ENCODE measurements around the gene SLC4A2.

The SLC4A2 gene

DNA sequence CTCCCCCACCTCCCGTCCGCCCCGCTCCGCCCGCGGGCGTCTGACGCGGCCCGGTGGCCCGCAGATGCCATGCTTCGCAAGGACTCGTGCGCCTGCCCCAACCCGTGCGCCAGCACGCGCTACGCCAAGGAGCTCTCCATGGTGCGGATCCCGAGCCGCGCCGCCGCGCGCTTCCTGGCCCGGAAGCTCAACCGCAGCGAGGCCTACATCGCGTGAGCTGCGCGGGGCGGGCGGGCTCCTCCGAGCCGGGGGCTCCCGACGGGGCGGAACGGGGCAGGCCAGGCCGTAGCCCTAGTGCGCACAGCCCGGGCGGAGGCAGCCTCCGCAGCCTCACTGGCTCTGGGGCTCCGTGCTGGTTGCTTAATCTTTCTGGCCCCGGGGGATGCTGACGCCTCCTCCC is 8.3 kb upstream of the SLC4A2 start:
- peaks cover 8% of the 10 kb centered on the region for H3K4me1 ChIP-seq (ENCODE audit: insufficient read depth, insufficient read length)
- peaks cover 29% of the 10 kb centered on the region for H3K27me3 ChIP-seq (ENCODE audit: insufficient read depth, insufficient read length)
- no peak for TF ChIP-seq ZNF274 (IDR thresholded peaks at IDR 0.05; ENCODE audit: low read depth, low read length)
- no peak for TF ChIP-seq SUZ12 (IDR thresholded peaks at IDR 0.05; ENCODE audit: extremely low read depth, insufficient read depth, insufficient read length)
- no peak for TF ChIP-seq YY1 (IDR thresholded peaks at IDR 0.05; ENCODE audit: insufficient read depth, insufficient read length)
- DNase-seq (ENCODE audit: low read depth, low spot score) = peak; percentile 83
- H3K9ac ChIP-seq (ENCODE audit: insufficient read length, low read depth) = peak overlapping the region; percentile 21
- H3K9me3 ChIP-seq (ENCODE audit: insufficient read depth, low read length) = no peaks in the 10 kb centered on the region
- peaks cover 11% of the 10 kb centered on the region for H3K36me3 ChIP-seq (ENCODE audit: insufficient read depth, insufficient read length, low read length)
- no peak overlapping the region for H3K4me3 ChIP-seq (ENCODE audit: insufficient read length, low read depth)

DNA sequence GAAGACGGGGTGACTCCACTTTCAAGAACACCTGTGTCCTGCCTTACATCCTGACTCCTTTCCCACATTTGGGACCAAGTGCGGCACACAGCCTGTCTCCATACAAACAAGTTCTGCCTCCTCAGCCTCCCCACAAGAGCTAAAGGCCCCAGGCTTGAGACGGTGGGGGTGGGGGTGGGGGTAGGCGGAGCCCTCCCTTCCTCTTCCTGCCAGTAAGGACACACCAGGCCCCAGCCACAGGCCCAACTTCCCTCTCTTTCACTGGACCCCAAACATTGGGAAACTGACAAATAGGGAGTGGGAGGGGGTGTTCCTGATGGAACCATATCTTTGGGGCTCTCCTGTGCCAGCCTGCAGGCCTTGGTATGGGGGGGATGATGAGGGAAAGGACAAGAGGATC is 6.3 kb upstream of the SLC4A2 start:
- no peak overlapping the region for H3K9ac ChIP-seq (ENCODE audit: insufficient read length, low read depth)
- TF ChIP-seq SUZ12 (IDR thresholded peaks at IDR 0.05; ENCODE audit: extremely low read depth, insufficient read depth, insufficient read length) = no peak
- no peak for TF ChIP-seq YY1 (IDR thresholded peaks at IDR 0.05; ENCODE audit: insufficient read depth, insufficient read length)
- TF ChIP-seq ZNF274 (IDR thresholded peaks at IDR 0.05; ENCODE audit: low read depth, low read length) = no peak
- peaks cover 15% of the 10 kb centered on the region for H3K4me1 ChIP-seq (ENCODE audit: insufficient read depth, insufficient read length)
- H3K4me3 ChIP-seq (ENCODE audit: insufficient read length, low read depth) = no peak overlapping the region
- H3K9me3 ChIP-seq (ENCODE audit: insufficient read depth, low read length) = no peaks in the 10 kb centered on the region
- H3K27me3 ChIP-seq (ENCODE audit: insufficient read depth, insufficient read length) = peaks cover 34% of the 10 kb centered on the region
- peaks cover 5% of the 10 kb centered on the region for H3K36me3 ChIP-seq (ENCODE audit: insufficient read depth, insufficient read length, low read length)
- DNase-seq (ENCODE audit: low read depth, low spot score) = no peak

GRCh38 chr7:151053751-151054150 is 5.6 kb upstream of the SLC4A2 start:
- TF ChIP-seq YY1 (IDR thresholded peaks at IDR 0.05; ENCODE audit: insufficient read depth, insufficient read length) = no peak
- no peak for TF ChIP-seq SUZ12 (IDR thresholded peaks at IDR 0.05; ENCODE audit: extremely low read depth, insufficient read depth, insufficient read length)
- TF ChIP-seq ZNF274 (IDR thresholded peaks at IDR 0.05; ENCODE audit: low read depth, low read length) = no peak
- H3K27me3 ChIP-seq (ENCODE audit: insufficient read depth, insufficient read length) = peaks cover 34% of the 10 kb centered on the region
- H3K36me3 ChIP-seq (ENCODE audit: insufficient read depth, insufficient read length, low read length) = peaks cover 5% of the 10 kb centered on the region
- H3K4me1 ChIP-seq (ENCODE audit: insufficient read depth, insufficient read length) = peaks cover 15% of the 10 kb centered on the region
- no peak overlapping the region for H3K4me3 ChIP-seq (ENCODE audit: insufficient read length, low read depth)
- H3K9me3 ChIP-seq (ENCODE audit: insufficient read depth, low read length) = no peaks in the 10 kb centered on the region
- no peak overlapping the region for H3K9ac ChIP-seq (ENCODE audit: insufficient read length, low read depth)
- DNase-seq (ENCODE audit: low read depth, low spot score) = no peak

GRCh38 chr7:151056283-151056665 is 3.1 kb upstream of the SLC4A2 start:
- Histone ChIP-seq H3K4me3 (ENCODE audit: insufficient read length, low read depth) (peak overlapping the region; percentile 15), H3K9ac (ENCODE audit: insufficient read length, low read depth) (no peak overlapping the region), H3K4me1 (ENCODE audit: insufficient read depth, insufficient read length) (peaks cover 12% of the 10 kb centered on the region), H3K27me3 (ENCODE audit: insufficient read depth, insufficient read length) (peaks cover 19% of the 10 kb centered on the region), H3K36me3 (ENCODE audit: insufficient read depth, insufficient read length, low read length) (peaks cover 5% of the 10 kb centered on the region), H3K9me3 (ENCODE audit: insufficient read depth, low read length) (no peaks in the 10 kb centered on the region)
- DNase-seq (ENCODE audit: low read depth, low spot score) = no peak
- TF ChIP-seq YY1 (IDR thresholded peaks at IDR 0.05; ENCODE audit: insufficient read depth, insufficient read length) = no peak
- TF ChIP-seq ZNF274 (IDR thresholded peaks at IDR 0.05; ENCODE audit: low read depth, low read length) = no peak
- no peak for TF ChIP-seq SUZ12 (IDR thresholded peaks at IDR 0.05; ENCODE audit: extremely low read depth, insufficient read depth, insufficient read length)

DNA sequence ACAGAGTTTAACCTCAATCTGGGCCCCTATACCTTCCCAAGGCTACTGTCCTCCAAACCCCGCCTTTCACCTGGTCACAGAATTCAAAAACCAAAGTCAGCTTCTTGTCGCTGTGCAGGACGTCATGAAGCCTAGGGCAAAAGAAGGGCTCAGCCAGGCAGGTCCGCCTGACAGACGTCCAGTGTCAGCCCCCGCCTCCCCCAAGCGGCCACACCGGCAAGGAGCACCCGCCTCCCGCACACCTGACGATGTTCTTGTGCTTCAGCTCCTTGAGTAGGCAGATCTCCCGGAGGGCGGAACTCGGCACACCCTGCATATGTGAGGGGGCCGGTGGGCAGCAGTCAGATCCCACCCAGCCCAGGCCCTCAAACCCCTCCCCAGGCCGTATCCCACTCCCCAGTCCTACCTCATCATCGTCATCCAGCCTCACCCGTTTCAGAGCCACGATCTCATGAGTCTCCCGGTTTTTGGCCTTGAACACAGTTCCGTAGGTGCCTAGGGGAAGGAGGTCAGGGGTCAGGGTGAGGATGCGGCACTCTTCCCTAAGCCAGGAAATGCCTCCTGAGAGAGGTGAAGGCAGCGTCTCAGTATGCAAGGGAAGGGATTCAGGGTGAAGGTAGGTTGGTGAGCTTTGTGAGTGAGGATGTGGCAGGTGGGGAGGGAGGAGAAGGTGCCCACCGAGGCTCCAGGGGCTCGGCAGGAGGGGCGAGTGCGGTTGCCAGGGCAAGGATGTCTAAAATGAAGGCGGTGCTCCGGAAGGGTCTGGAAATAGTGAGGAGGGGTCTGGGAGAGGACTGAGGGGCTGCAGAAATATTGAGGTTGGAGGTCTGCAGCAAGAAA is 2.5 kb upstream of the SLC4A2 start:
- Histone ChIP-seq H3K9ac (ENCODE audit: insufficient read length, low read depth) (peak overlapping the region; percentile 89), H3K4me3 (ENCODE audit: insufficient read length, low read depth) (peak overlapping the region; percentile 78), H3K4me1 (ENCODE audit: insufficient read depth, insufficient read length) (peaks cover 12% of the 10 kb centered on the region), H3K36me3 (ENCODE audit: insufficient read depth, insufficient read length, low read length) (peaks cover 5% of the 10 kb centered on the region), H3K9me3 (ENCODE audit: insufficient read depth, low read length) (no peaks in the 10 kb centered on the region), H3K27me3 (ENCODE audit: insufficient read depth, insufficient read length) (peaks cover 15% of the 10 kb centered on the region)
- TF ChIP-seq YY1 (IDR thresholded peaks at IDR 0.05; ENCODE audit: insufficient read depth, insufficient read length) = no peak
- no peak for TF ChIP-seq SUZ12 (IDR thresholded peaks at IDR 0.05; ENCODE audit: extremely low read depth, insufficient read depth, insufficient read length)
- no peak for TF ChIP-seq ZNF274 (IDR thresholded peaks at IDR 0.05; ENCODE audit: low read depth, low read length)
- DNase-seq (ENCODE audit: low read depth, low spot score) = no peak

DNA sequence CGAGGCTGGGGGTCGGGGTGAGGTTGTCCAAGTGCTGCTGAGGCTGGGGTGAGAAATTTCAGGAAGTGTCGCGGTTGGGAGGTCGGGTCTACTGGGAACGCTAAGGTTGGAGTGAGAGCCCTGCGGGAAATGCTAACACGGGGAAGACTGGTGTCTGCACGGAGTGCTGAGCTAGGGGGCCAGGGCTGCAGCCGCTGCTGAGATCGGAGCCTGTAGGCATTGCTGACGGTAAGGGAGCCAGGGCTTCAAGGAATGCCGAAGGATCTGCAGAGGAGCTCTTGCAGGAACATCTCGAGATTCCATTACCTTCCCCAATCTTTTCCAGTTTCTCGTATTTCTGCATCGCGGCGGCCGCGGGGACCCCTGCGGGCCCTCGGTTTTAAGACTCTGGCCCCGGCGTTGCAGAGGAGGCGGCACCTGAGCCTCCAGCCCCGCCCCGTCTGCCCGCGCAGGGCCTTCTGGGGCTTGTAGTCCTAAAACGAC is 1.8 kb upstream of the SLC4A2 start, which contains the start of gene CDK5:
CDK5 (minus strand) TSS at position 392 of the 483 bp plus-strand sequence; CDS start at position 343, 49 bp downstream.
- H3K4me1 ChIP-seq (ENCODE audit: insufficient read depth, insufficient read length) = peaks cover 12% of the 10 kb centered on the region
- no peak for TF ChIP-seq SUZ12 (IDR thresholded peaks at IDR 0.05; ENCODE audit: extremely low read depth, insufficient read depth, insufficient read length)
- no peak for TF ChIP-seq YY1 (IDR thresholded peaks at IDR 0.05; ENCODE audit: insufficient read depth, insufficient read length)
- no peak for TF ChIP-seq ZNF274 (IDR thresholded peaks at IDR 0.05; ENCODE audit: low read depth, low read length)

More for the DNA sequence above, 1.8 kb upstream of the SLC4A2 start, which contains the start of gene CDK5:
- Histone ChIP-seq H3K9me3 (ENCODE audit: insufficient read depth, low read length) (no peaks in the 10 kb centered on the region), H3K9ac (ENCODE audit: insufficient read length, low read depth) (peak within 1 kb of the TSS; percentile 89), H3K4me3 (ENCODE audit: insufficient read length, low read depth) (peak within 1 kb of the TSS; percentile 78), H3K36me3 (ENCODE audit: insufficient read depth, insufficient read length, low read length) (peaks cover 5% of the 10 kb centered on the region), H3K27me3 (ENCODE audit: insufficient read depth, insufficient read length) (peaks cover 8% of the 10 kb centered on the region)
- no peak for DNase-seq (ENCODE audit: low read depth, low spot score)

Measured in NT2/D1 (cell line).